Thyroid gland (tissue), 4 donors: ENCODE results near the gene ZBTB16.

Experiments used
- POLR2A ChIP-seq, 2 donors: fragments of 450-650 bp; IDR thresholded peaks; one replicate each; pipeline ENCODE4 v1.6.1; 2017; ENCODE audit warnings: antibody characterized with exemption in 2 of 2, mild to moderate bottlenecking in 2 of 2, moderate library complexity in 1 of 2
- TF ChIP-seq, protein P1 (sequence below), 6 experiments: fragments of 200-600 bp in 3 of 6; fragments of 450-650 bp in 3 of 6; sonication (generic) in 3 of 6; IDR thresholded peaks; one replicate each; pipeline ENCODE4 v1.5.1; 2016 to 2019; ENCODE audit warnings: antibody characterized with exemption in 6 of 6, mild to moderate bottlenecking in 2 of 6, inconsistent platforms in 1 of 6, moderate library complexity in 1 of 6

DNA sequence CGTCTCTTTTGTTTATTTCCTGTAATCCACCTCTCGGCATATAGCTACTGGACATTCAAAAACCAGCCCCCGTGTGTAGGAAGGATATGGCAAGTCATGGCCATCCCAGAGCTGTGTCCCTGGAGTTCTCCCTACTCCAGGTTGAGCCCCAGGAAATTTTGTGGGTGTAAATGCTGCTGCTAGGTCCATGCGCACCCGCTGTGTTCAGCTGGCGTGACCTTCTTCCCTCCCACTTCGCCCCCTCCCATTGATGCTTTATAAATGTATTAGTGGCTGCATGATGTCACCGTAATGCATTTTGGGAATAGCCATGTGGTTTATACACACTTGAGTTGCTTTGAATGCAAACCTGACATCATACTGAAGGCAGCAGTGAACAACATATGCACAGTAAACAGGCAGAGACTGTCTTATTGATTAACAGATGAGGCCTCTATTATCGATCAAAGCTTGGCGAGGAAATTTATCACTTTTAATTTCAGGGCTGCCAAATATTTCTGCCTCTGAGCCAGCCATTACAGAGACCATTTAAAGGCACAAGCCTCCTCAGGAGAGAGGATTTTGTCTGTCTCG is 123.0 kb downstream of the ZBTB16 start:
- TF ChIP-seq, protein P1, sequence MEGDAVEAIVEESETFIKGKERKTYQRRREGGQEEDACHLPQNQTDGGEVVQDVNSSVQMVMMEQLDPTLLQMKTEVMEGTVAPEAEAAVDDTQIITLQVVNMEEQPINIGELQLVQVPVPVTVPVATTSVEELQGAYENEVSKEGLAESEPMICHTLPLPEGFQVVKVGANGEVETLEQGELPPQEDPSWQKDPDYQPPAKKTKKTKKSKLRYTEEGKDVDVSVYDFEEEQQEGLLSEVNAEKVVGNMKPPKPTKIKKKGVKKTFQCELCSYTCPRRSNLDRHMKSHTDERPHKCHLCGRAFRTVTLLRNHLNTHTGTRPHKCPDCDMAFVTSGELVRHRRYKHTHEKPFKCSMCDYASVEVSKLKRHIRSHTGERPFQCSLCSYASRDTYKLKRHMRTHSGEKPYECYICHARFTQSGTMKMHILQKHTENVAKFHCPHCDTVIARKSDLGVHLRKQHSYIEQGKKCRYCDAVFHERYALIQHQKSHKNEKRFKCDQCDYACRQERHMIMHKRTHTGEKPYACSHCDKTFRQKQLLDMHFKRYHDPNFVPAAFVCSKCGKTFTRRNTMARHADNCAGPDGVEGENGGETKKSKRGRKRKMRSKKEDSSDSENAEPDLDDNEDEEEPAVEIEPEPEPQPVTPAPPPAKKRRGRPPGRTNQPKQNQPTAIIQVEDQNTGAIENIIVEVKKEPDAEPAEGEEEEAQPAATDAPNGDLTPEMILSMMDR (IDR thresholded peaks at IDR 0.05), result no peak
- no peak for TF ChIP-seq POLR2A (IDR thresholded peaks at IDR 0.05)
